PC-3 (cell line): Measurements from ENCODE around the gene ELK3. TPM values are rescaled to one million over a fixed set of nuclear protein-coding genes. Genes with fewer than 3 reads are reported as not detected.

Experiments
- ATAC-seq: fragments of 200-7000 bp; cut with Tn5 transposase; 2 replicates; pipeline ENCODE4 v1.9.1; 2020; ENCODE audit warnings: mild to moderate bottlenecking, moderate library complexity
- BruUV-seq: library from RNA; stranded (reverse); fragments of 400-500 nt; replicated peaks from 2 replicates; lab custom pipeline; 2021; lab: Mats Ljungman, UMichigan
- CTCF ChIA-PET: fragments of 300-600 bp; sonication (Branson Sonifier 250); formaldehyde crosslinking; loops from one replicate; lab custom pipeline; 2022; ENCODE audit warnings: antibody characterized with exemption; lab: Charles Lee
- POLR2A ChIA-PET: fragments of 300-600 bp; sonication (Branson Sonifier 250); formaldehyde crosslinking; loops from one replicate; lab custom pipeline; 2022; ENCODE audit warnings: antibody characterized with exemption; ENCODE audit not compliant: unreplicated experiment; lab: Charles Lee
- DNase-seq: peaks from one replicate; pipeline ENCODE4 v3.0.0-alpha.2; 2015
- H2AFZ ChIP-seq: fragments of 300-600 bp; sonication (generic); 2 replicates; pipeline ENCODE4 v1.6.0; 2016; ENCODE audit warnings: antibody characterized with exemption, low read length
- H3F3A ChIP-seq: fragments of 300-600 bp; sonication (generic); one replicate; pipeline ENCODE4 v1.6.0; 2017; ENCODE audit warnings: antibody characterized with exemption, low read length, control low read depth, mild to moderate bottlenecking; ENCODE audit not compliant: unreplicated experiment
- H3K27ac ChIP-seq: fragments of 300-600 bp; sonication (generic); 2 replicates; pipeline ENCODE4 v1.5.1; 2016; ENCODE audit warnings: mild to moderate bottlenecking, low read length
- H3K27me3 ChIP-seq: fragments of 300-600 bp; sonication (generic); 2 replicates; pipeline ENCODE4 v1.6.1; 2016; ENCODE audit warnings: low read length, mixed read lengths
- H3K36me3 ChIP-seq: fragments of 300-600 bp; sonication (generic); 2 replicates; pipeline ENCODE4 v1.6.1; 2016; ENCODE audit warnings: low read depth, mixed run types, low read length, mixed read lengths
- H3K4me1 ChIP-seq: fragments of 300-600 bp; sonication (generic); 2 replicates; pipeline ENCODE4 v1.5.1; 2016; ENCODE audit warnings: low read length; ENCODE audit not compliant: insufficient read depth
- H3K4me2 ChIP-seq: fragments of 300-600 bp; sonication (generic); 2 replicates; pipeline ENCODE4 v1.6.0; 2016; ENCODE audit warnings: low read length
- H3K4me3 ChIP-seq: fragments of 300-600 bp; sonication (generic); 2 replicates; pipeline ENCODE4 v1.5.1; 2016; ENCODE audit warnings: mild to moderate bottlenecking, low read length, mixed read lengths
- H3K79me2 ChIP-seq: fragments of 300-600 bp; sonication (generic); 2 replicates; pipeline ENCODE4 v1.6.1; 2017; ENCODE audit warnings: low read length, mixed read lengths
- H3K9ac ChIP-seq: fragments of 300-600 bp; sonication (generic); 2 replicates; pipeline ENCODE4 v1.6.0; 2016; ENCODE audit warnings: mild to moderate bottlenecking, low read length
- H3K9me2 ChIP-seq: fragments of 300-600 bp; sonication (generic); replicated peaks from 2 replicates; pipeline ENCODE4 v1.6.1; 2016; ENCODE audit warnings: mixed run types, low read length, mixed read lengths
- H3K9me3 ChIP-seq: fragments of 300-600 bp; sonication (generic); 2 replicates; pipeline ENCODE4 v1.6.1; 2016; ENCODE audit warnings: low read length, mixed read lengths
- H4K20me1 ChIP-seq: fragments of 300-600 bp; sonication (generic); 2 replicates; pipeline ENCODE4 v1.6.1; 2016; ENCODE audit warnings: low read length, mixed read lengths
- EZH2 ChIP-seq: fragments of 300-600 bp; sonication (generic); IDR thresholded peaks from one replicate; pipeline ENCODE4 v1.6.1; 2017; ENCODE audit warnings: antibody characterized with exemption, mild to moderate bottlenecking, low read length; ENCODE audit not compliant: unreplicated experiment
- EZH2phosphoT487 ChIP-seq: fragments of 300-600 bp; sonication (generic); IDR thresholded peaks from 2 replicates; pipeline ENCODE4 v1.6.1; 2018; ENCODE audit warnings: mild to moderate bottlenecking, antibody characterized with exemption, low read length, borderline replicate concordance
- intact Hi-C: fragments of 100-400 bp; cut with micrococcal nuclease; formaldehyde crosslinking; loops from 2 replicates; pipeline ENCODE4 v1.9.0; 2023
- total RNA-seq: library from RNA; depleted of rRNA; stranded (reverse); fragments of >200 nt; gene quantifications from 2 replicates; pipeline ENCODE4 v1.2.3, GENCODE V29; 2014
- TF ChIP-seq, protein P1 (sequence below): fragments of 300-600 bp; sonication (generic); conservative IDR thresholded peaks from 2 replicates; pipeline ENCODE4 v1.5.1; 2017; ENCODE audit warnings: antibody characterized with exemption, low read depth, mild to moderate bottlenecking, low read length

The ELK3 gene
- total RNA-seq, 1 experiment from 2014 or later, result 16.2 TPM

DNA sequence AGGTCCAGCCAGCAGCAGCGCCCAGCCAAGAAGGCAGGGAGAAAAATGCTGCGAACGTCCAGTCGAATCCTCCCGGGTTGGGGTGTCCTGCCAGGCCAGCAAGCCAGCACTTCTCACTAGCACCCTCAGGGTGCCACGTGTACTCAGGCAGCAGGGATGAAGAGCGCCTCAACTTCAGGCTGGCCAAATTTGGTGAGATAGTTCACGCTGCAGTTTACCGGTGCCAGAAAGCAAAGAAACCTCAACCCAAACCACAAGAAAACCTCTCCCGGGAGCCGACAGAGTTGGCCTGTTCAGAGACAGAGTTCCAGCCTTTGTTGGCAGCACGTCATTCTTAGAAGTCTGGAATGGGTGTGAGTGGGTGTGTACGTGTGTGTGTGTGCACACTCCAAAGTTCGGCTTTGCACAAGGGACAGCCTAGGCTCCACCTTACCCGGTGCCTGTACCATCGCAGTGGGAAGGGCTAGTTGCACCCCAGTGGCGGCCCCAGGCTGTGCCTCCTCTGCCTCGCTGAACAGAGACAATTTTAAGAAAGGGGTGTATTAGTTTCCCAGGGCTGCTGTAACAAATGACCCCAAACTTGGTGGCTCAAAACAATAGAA lies 42.1 kb downstream of the ELK3 start:
- H3K27ac ChIP-seq, result peak overlapping the region; percentile 80
- intact Hi-C loops, result loop anchor here (2.0 kb wide), 1 partner anchor 164 kb away; the partner anchor contains the start of gene CDK17

DNA sequence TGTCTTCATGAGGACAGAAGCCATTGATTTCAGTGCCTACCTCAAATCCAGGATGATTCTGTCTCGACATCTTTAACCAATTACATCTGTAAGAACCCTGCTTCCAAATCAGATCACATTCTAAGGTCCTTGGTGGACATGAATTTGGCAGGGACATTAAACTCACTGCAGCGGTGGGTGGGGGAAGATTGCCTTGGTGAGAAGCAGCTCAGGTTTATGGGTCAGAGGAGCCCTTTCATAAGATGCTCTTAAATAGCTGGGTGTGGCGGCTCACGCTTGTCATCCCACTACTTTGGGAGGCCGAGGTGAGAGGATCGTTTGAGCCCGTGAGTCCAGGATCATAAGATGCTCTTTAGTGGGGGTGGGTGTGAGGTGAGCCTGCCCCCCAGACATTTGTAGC lies 42.9 kb downstream of the ELK3 start:
- no TSS peak for BruUV-seq

More for the DNA sequence above, 42.1 kb downstream of the ELK3 start:
- no TSS peak for BruUV-seq
- DNase-seq (no peak), ATAC-seq (no peak)
- H3K4me3 ChIP-seq, result no peak overlapping the region
- no peaks in the 10 kb centered on the region; the same call in 1 of the 2 replicates for H3K36me3 ChIP-seq
- ChIA-PET CTCF (no interaction called here), POLR2A (no interaction called here)
- no peaks in the 10 kb centered on the region for H3K9me2 ChIP-seq
- H3K4me1 ChIP-seq, result peaks cover 21% of the 10 kb centered on the region
- no peaks in the 10 kb centered on the region for H3K27me3 ChIP-seq
- no peak overlapping the region for H2AFZ ChIP-seq
- H3K4me2 ChIP-seq, result no peak overlapping the region; the same call in 1 of the 2 replicates
- TF ChIP-seq EZH2 (no peak), EZH2phosphoT487 (no peak)
- TF ChIP-seq, protein P1, sequence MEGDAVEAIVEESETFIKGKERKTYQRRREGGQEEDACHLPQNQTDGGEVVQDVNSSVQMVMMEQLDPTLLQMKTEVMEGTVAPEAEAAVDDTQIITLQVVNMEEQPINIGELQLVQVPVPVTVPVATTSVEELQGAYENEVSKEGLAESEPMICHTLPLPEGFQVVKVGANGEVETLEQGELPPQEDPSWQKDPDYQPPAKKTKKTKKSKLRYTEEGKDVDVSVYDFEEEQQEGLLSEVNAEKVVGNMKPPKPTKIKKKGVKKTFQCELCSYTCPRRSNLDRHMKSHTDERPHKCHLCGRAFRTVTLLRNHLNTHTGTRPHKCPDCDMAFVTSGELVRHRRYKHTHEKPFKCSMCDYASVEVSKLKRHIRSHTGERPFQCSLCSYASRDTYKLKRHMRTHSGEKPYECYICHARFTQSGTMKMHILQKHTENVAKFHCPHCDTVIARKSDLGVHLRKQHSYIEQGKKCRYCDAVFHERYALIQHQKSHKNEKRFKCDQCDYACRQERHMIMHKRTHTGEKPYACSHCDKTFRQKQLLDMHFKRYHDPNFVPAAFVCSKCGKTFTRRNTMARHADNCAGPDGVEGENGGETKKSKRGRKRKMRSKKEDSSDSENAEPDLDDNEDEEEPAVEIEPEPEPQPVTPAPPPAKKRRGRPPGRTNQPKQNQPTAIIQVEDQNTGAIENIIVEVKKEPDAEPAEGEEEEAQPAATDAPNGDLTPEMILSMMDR, result no peak
- no peaks in the 10 kb centered on the region for H3K9me3 ChIP-seq
- no peak overlapping the region for H3K9ac ChIP-seq
- no peaks in the 10 kb centered on the region for H3F3A ChIP-seq
- H4K20me1 ChIP-seq, result no peaks in the 10 kb centered on the region
- peaks cover 39% of the 10 kb centered on the region for H3K79me2 ChIP-seq

DNA sequence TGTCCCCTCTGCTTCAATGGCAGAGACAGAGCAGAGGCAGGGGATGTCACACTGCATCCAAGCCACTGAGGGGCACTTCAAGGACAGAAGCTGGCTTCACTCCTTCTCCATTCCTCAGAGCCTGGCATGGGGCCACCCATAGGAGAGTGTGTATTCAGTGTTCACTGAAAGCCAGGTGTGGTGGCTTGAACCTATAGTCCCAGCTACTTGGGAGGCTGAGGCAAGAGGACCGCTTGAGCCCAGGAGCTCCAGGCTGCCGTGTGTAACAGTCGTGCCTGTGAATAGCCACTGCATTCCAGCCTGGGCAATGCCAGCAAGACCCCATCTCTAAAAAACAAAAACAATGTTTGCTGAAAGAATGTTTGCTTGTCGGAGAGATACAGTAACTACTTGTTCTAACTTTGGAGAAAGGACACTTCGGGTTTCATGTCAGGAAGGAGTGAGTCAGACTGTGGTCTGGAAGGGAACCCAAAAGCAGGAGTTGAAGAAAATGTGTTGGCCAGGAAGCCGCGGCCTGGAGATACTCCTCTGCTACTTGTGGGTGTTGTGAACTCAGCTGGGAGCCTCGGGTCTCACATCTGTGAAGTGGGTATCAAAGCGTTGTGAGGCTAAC lies 43.4 kb downstream of the ELK3 start:
- H3K79me2 ChIP-seq, result peaks cover 39% of the 10 kb centered on the region
- POLR2A ChIA-PET, result interaction anchor here (0.6 kb wide), 1 partner anchor 440 kb away, joined by 15 read pairs; no protein-coding TSS in a partner anchor
- no TSS peak for BruUV-seq
- no peaks in the 10 kb centered on the region; the same call in 1 of the 2 replicates for H3K36me3 ChIP-seq
- no peak overlapping the region for H2AFZ ChIP-seq
- H3K27me3 ChIP-seq, result no peaks in the 10 kb centered on the region
- peak overlapping the region; percentile 31; the same call in 1 of the 2 replicates for H3K4me3 ChIP-seq
- H3K27ac ChIP-seq, result peak overlapping the region; percentile 80
- H4K20me1 ChIP-seq, result no peaks in the 10 kb centered on the region
- TF ChIP-seq, protein P1, result no peak
- TF ChIP-seq EZH2 (no peak), EZH2phosphoT487 (no peak)
- CTCF ChIA-PET, result interaction anchor here (1.3 kb wide), 1 partner anchor 22 kb away, joined by 5 read pairs; no protein-coding TSS in a partner anchor
- H3K4me1 ChIP-seq, result peaks cover 21% of the 10 kb centered on the region
- no peaks in the 10 kb centered on the region for H3K9me2 ChIP-seq
- H3K9me3 ChIP-seq, result no peaks in the 10 kb centered on the region
- intact Hi-C loops, result loop anchor here (1.0 to 2.0 kb wide), 2 partner anchors 18 to 163 kb away; partner anchors contain the start of gene CDK17
- peak overlapping the region; percentile 63 for H3K4me2 ChIP-seq
- no peaks in the 10 kb centered on the region for H3F3A ChIP-seq
- peak; percentile 93 for DNase-seq
- ATAC-seq, result peak; percentile 94
- H3K9ac ChIP-seq, result no peak overlapping the region

More for the DNA sequence above, 42.9 kb downstream of the ELK3 start:
- H4K20me1 ChIP-seq, result no peaks in the 10 kb centered on the region
- ATAC-seq, result peak; percentile 4
- intact Hi-C loops, result loop anchor here (1.0 to 2.0 kb wide), 2 partner anchors 18 to 164 kb away; partner anchors contain the start of gene CDK17
- H3K4me1 ChIP-seq, result peaks cover 21% of the 10 kb centered on the region
- no peaks in the 10 kb centered on the region; the same call in 1 of the 2 replicates for H3K36me3 ChIP-seq
- DNase-seq, result no peak
- no peak overlapping the region for H3K9ac ChIP-seq
- H2AFZ ChIP-seq, result no peak overlapping the region
- POLR2A ChIA-PET, result no interaction called here
- H3K4me2 ChIP-seq, result peak overlapping the region; percentile 63
- peak overlapping the region; percentile 31; the same call in 1 of the 2 replicates for H3K4me3 ChIP-seq
- no peaks in the 10 kb centered on the region for H3K9me2 ChIP-seq
- H3K27ac ChIP-seq, result peak overlapping the region; percentile 80
- H3F3A ChIP-seq, result no peaks in the 10 kb centered on the region
- H3K79me2 ChIP-seq, result peaks cover 39% of the 10 kb centered on the region
- no peaks in the 10 kb centered on the region for H3K9me3 ChIP-seq
- CTCF ChIA-PET, result interaction anchor here (1.3 kb wide), 1 partner anchor 22 kb away, joined by 5 read pairs; no protein-coding TSS in a partner anchor
- H3K27me3 ChIP-seq, result no peaks in the 10 kb centered on the region
- no peak for TF ChIP-seq EZH2
